GM21723 (cell line): Measurements from ENCODE around the gene TEDC2.
"Not testable (repeated sequence)": the region's sequence is repeated elsewhere in the genome, so short reads cannot be mapped to it uniquely, and the experiment has no call there.

Experiments used
- ATAC-seq: cut with Tn5 transposase; IDR thresholded peaks from one replicate; pipeline ENCODE4 v1.9.1; 2021; ENCODE audit warnings: mild to moderate bottlenecking, moderate library complexity; ENCODE audit not compliant: unreplicated experiment

Gene TEDC2

DNA sequence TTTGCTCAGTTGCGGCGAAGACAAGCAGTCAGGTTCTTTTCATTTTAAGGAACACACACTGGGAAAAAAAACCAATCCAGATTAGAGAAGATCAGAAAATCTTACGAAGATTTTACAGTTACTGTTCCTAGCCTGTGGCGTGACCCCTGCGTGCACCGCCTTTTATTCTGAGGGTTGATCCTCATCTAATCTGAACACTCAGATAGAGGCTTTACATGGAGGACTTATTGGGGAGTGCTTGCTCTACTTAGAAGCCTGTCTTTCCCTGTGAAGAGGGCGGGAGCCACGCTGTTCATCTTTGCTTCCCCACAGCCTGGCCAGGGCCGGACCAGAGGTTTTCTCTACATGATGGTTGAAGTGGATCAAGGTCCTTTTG is 16.4 kb downstream of the TEDC2 start:
- ATAC-seq: no peak

DNA sequence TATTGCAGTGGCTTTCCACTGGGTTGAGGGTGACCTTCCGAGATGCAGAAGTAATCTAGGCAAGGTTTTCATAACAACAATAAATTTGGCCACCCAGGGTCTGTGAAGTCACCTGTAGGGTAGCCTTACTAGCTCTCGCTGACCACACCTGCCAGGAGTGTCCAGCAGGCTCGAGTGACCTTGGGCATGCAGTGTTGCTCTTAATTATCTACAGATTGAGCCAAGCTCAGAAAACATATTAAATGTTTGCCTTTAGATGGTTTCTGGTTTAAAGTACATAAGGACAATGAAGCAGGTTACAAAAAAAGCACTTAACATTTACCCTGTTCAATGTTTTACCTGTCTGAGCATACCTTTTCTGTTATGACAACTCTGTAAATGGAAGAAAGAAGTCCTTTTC is 16.8 kb downstream of the TEDC2 start:
- no peak for ATAC-seq

GRCh38 chr16:2477327-2477726 is 17.4 kb downstream of the TEDC2 start:
- ATAC-seq: no peak

DNA sequence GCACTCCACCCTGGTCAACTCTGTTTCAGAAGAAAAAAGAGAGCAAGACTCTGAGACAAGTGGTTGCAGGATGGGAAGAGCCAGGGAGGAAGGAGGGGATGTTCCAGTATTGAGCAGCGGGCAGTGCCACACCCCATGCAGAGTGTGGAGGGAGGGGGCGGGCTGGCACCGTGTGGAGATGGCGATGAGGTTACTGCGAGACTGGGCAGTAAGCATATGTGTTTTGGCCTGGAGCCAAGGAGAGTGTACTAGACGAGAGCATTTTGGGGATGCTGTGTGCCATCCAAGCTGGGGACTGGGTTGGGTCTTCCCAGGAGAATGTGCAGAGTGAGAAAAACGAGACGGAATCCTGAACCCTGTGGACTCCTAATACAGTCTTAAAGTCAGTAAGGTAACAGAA is 18.4 kb downstream of the TEDC2 start:
- ATAC-seq: no peak

DNA sequence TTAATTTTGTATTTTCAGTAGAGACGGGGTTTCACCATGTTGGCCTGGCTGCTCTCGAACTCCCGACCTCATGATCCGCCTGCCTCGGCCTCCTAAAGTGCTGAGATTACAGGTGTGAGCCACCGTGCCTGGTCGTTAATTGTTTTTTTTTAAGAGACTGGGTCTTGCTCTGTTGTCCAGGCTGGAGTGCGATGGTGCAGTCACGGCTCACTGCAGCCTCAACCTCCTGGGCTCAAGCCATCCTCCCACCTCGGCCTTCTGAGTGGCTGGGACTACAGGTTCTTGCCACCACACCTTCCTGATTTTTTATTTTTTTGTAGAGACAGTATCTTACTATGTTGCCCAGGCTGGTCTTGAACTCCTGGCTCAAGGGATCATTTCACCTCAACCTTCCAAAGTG is 20.1 kb downstream of the TEDC2 start:
- not testable (repeated sequence) for ATAC-seq

DNA sequence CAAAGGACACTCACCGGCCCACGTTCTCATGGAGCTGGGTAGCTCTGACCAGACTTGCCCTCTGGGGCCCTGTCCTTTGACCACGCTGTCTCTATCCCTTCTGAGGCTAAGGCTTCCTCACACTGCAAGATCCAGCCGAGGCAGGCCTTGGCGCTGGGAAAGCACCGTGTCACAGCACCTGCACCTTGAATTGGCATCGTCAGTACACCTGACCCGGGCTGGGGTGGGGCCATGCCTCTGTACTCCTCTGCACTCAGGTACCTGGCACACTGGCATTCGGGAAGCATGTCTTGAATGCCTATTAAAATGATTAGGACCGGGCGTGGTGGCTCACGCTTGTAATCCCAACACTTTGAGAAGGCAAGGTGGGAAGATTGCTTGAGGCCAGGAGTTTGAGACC is 21.0 kb downstream of the TEDC2 start:
- ATAC-seq: no peak

GRCh38 chr16:2481676-2482075 is 21.8 kb downstream of the TEDC2 start:
- no peak for ATAC-seq

DNA sequence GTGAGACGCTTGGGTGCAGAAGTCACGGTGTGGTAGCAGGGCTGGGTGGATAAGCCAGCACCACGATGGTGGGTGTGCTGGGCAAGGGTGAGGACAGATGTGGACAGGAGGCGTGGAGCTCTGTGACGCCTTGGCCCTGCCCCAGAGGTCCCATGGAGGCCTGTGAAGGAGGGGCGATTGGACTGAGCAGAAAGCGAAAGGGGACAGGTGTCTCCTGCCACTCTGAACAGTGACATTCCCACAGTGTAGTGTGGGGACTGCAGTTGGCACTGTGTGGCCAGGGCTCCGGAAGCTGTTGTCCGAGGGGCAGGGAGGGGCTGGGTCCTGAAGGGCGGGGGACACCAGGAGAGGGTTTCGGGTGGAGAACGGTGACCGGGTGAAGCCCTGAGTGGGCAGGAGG is 22.3 kb downstream of the TEDC2 start:
- ATAC-seq: no peak

- ATAC-seq: no peak
These were observed 23.0 kb downstream of the TEDC2 start for GRCh38 chr16:2482708-2483534.

DNA sequence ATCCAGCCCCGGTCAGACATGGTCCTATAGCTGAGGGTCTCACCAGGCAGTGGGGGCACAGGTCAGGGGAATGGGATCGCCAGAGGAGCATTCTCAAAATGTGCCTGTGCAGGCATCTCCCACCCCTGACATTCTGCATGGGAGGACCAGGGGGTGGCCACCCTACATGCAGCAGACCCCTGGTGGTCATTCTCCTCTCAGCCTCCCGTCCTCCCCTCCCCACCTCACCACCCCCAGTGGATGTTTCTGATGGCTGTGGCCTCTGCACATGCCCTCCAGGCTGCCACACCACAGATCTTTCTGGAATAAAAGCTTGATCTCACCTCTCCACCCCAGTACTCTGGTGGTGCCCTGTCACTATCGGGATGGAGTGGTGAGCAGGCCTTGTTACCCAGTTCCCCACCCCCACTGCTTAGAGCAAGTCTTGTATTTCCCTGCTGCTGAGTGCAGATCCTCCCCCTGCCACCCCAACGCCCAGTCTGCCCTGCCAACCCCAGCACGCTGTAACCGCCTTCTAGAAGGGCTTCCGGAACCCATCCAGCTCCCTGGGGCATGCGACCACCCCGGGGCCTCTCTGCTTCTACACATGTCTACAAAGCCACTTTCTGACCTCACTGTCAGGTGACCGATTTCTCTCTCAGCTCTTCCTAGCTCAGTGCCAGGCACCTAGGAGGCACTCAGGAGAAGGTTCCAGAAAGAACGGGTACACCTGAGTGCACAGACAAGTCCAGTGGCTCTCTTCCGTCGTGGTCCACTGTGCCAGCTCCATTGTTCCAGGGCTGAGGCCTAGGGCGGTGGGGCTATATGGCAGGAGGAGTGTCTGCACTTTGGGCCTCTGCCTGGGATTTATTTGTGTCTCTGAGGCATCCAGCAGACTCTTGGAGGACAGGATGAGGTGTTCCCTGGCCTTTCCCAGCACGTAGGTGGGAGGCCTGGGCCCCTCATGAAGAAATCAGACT is 24.3 kb downstream of the TEDC2 start:
- no peak for ATAC-seq

DNA sequence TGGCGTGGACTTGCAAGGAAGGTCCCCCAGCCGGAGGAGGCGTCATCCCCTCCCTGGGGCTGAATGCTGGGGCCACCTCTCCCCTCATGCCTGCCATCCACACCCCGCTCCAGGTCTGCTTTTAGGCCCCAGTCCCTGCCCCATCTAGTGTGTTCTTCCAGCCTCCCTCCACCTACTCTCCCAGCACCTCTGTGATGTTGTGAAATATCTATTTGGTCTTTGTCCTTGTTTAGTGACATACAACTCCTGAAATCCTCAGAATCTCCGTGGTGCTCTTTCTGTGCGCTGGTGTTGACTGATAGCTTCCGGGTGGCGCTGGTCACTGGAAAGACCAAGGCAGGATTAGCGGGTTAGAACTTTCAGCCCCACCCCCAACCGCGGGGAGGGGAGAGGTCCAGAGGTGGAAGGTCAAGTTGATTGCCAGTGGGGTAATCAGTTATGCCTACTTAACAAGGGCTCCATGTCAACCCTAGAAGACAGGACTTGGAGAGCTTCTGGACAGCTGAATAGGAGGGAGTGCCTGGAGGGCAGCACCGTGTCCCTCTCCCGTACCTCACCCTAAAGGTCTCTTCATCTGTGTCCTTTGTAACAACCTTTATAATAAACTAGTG is 25.1 kb downstream of the TEDC2 start:
- ATAC-seq: no peak

DNA sequence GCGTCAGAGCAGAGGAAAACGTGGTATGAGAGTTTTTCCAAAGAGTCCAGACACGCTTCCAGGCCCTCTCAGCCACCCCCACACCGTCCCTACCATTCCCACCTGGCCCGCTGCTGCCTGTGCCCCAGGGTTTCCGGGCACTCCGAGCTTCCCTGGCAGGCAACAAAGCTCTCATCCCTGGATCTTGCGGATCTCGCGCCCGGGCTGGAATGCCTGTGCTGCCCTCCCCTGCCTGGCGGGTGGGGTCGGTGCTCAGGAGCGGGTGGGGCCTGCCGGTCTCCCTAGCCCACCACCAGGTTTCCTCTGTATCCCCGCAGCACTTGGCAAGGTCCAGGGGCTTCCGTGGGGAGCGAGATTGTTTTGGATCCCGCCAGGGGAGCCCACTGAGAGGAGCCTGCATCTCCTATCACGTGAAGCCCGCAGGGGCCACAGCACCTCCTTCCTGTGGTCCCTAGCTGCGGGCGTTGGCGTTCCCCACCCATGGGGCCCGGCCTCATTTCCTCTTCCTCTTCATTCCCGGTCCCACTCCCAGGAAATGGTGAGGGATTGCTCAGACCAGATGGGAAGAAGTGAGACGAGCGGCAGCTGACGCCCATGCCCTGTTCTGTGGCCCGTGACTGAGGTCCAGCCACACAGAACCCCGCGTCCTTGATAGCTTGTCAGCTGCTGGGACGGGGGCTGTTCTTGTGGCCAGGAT is 26.1 kb downstream of the TEDC2 start:
- ATAC-seq: no peak

DNA sequence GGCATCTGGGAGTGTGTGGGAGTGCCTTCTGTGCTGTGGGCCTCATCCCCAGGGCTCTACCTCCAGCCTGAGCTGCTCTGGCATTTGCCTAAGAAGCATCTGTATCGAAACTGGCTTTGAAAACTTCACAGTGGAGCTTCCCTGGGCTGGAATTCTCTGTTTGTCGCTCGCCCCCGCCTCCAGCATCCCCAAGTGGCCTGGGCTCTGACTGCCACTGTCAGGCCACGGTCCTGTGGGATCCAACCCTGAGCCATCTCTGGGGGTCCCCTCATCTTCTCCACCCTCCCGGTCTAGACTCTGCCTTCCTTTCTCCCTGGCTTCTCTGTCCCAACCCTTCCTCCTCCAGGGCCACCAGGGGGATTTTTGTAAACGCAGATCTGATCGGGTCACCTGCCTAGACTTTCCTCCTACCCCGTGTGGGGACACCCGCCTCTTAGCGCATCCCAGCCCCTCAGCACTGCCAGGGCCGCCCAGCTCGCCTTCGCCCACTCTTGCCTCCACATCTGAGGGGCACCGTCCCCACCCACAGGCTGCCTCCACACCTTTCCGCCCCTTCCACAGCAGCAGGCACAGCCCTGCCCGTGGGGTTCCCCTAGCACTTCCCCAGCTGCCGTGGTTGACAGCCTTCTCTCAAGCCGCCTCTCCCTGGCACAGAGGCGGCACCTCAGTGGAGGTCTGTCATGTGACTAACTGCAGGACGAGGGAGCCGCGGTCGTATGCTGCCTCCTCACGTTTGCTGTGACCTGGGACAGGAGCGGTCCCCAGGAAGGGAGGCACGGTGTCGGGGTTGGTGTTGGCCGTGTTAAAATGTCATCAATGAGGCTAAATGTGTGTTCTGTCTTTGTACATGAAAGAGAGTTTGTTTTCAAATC is 27.0 kb downstream of the TEDC2 start:
- peak; percentile 75 for ATAC-seq

DNA sequence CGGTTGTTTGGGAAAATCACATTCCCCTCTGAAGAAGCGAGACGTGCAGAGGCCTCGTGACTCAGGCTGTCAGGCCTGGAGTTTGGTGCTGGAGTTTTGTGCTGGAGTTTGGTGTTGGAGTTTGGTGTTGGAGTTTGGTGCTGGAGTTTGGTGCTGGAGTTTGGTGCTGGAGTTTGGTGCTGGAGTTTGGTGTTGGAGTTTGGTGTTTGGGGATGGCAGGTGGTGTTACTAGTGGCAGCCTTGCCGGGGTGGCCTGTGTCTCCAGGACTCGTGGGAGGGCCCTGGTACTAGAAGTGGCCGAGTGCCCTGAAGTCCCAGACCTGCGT is 27.6 kb downstream of the TEDC2 start:
- no peak for ATAC-seq

DNA sequence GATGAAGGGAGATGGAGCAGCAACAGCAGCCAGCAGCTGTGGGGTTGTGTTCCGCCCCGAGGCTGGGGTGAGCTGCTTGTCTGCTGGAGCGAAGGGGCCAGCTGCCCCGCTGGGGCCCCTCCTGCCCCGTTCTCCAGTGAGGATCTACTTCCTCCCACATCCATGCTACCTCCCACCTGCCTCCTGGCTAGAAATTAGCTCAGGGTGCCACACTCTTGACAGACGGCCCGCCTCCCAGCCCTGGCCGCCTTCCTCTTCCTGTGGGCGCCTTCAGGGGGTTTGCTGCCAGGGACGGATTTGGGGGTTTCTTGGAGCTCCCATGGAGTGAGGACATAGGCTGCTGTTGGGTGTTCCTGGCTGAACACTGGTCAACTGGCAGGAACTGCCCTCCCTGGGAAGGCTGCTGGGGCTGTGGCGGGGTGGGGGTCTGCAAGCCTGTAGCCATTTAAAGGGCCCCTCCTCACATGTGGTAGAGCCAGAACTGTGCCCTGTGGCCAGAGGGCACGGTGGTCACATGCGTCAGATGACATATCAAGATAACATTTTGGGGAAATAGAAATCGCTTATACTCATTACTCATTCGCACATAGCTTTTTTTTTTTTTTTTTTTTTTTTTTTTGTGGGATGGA is 28.1 kb downstream of the TEDC2 start:
- ATAC-seq: no peak

DNA sequence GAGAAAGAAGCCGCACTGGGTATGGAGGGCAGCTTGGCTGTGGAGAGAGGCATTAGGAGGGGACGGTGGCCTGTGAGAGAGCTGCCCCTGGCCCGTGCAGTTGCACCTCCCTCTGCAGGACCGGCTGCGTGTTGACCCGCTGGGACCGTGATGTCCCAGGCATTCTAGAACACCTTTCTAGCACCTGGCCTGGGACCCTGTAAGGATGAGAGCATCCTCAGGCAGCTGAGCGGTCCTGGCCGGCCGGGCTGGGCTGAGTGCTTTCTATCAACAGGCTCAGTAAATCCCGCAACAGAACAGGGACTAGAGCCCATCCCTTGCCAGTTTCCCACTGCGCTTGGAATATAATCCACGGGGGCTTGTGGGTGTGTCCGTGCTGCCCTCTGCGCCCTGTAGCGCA is 29.7 kb downstream of the TEDC2 start:
- ATAC-seq: no peak

DNA sequence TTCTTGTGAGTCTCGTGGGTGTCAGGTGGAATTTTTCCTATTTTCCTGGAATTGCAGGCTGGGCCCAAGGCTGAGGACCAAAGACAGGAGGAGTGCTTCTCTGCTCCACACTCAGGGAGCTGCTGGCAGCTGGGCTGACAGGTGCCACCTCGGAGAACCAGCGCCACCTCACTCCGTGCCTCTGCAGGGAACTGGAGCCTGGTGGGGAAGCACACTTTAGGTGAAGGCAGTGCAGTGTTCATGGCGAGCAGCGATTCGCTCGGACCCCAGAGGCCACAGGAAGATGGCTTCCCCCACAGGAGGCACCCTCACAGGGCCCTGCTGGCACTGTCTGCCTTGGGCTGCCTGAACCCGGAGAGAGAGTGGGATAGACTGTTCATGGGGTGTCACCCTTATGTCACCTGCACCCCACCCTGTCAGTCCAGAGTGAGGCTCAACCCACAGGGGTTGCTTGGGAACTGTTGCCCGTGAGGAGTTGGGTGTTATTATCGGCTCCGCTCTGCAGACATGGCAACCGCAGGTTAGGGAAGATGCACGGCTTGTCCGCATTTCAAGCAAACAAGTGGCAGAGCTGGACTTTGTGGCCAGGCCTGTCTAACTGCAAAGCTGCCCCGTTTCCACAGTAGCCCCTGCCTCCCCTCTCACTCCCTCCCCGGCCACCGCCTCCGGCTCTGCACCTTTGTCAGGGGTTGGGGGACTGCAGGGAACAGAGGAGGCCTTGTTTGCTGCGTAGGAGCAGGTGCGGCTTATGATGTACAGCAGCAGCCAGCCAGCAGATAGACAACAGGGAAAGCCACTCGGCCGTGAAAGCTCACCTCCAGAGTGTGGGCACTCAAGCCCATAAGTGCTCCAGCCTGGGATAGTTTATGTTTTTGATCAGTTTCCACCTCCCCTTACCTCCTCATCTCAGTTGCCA is 30.5 kb downstream of the TEDC2 start:
- ATAC-seq: no peak

- no peak for ATAC-seq
These were observed 32.4 kb downstream of the TEDC2 start for GRCh38 chr16:2492292-2492691.

- no peak for ATAC-seq
These were observed 33.7 kb downstream of the TEDC2 start for GRCh38 chr16:2493605-2494004.
